NCI-H69 (cell line): Measurements from ENCODE around the gene RBM24.

ENCODE experiments used
- DNase-seq: peaks from one replicate; lab custom pipeline; 2025; lab: John Stamatoyannopoulos, UW

Gene RBM24

DNA sequence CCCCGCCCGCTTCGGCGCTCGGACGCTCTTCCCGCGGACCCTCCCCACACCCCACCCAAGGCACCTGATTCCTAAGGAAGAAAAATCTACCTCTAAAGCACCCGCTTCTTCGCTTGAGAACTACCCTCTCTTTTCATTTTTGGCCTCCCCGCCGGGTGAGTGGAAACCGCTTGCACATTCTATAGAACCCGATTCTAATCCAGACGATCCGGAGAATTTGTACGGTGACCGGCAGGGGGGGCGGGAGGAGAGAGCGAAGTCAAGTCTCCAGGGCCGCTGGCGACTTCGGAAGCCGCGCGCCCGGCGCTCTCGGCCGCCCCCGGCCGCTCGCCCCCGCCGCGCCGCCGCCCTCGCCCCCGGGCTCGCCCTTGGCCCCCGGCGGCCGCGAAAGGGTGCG lies at the start of gene RBM24:
TSS of gene RBM24 (plus strand) at position 262 of the 397 bp plus-strand sequence. CDS start 221 bp downstream, outside the sequence.
- DNase-seq = peak; percentile 83

DNA sequence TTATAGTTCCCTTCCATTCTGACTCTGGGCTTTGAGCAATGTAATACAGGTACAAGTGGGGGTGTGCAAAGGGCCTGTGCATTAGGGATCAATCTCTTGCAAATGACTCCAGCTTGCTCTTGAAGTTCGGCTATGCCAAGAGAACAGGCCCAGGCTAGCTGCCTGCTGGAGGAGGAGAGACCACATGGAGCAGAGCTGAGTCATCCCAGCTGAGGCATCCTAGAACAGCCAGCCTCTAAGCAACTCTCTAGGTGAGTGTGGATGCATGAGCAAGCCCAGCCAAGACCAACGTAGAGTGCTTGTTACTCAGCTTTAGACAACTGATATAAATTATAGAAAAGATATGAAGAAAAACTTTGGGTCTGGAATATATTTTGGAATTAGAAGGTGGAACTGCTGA lies 47.6 kb upstream of the RBM24 start:
- peak; percentile 14 for DNase-seq

DNA sequence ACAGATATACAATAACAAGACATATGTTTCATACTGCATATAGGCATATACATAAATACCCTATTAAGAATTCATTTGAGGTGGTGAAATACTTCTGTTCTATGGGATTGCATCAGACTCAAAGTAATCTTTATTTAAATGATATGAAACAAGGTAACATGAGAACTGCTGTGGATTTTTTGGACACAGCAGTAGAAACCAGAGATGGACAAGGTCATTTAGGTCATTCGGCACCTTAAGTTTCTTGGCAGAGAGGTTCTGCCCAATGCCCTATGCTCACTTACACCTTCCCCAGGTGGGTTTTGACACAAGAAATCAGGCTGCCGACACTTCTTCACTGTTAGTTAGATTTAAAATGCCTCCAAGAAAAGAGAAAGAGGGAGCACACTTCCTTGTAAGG lies 43.9 kb upstream of the RBM24 start:
- no peak for DNase-seq

DNA sequence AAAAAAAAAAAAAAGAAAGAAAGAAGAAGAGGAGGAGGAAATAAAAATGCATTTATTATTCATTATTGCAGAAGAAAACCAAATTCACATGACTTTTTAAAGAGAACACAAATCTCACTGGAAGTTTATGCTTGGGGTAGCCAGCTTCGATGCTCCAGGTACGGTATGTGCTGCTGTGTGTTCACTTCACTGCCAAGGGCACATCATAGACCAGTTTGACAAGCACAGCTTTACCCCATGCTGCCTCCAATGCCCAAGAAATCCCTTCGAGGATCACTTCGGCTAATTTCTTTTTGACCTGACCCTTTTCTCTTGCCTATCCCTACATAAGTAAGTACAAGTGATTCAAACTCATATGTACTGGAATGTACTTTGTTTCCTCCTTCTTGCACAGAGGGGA lies 41.9 kb upstream of the RBM24 start:
- no peak for DNase-seq

DNA sequence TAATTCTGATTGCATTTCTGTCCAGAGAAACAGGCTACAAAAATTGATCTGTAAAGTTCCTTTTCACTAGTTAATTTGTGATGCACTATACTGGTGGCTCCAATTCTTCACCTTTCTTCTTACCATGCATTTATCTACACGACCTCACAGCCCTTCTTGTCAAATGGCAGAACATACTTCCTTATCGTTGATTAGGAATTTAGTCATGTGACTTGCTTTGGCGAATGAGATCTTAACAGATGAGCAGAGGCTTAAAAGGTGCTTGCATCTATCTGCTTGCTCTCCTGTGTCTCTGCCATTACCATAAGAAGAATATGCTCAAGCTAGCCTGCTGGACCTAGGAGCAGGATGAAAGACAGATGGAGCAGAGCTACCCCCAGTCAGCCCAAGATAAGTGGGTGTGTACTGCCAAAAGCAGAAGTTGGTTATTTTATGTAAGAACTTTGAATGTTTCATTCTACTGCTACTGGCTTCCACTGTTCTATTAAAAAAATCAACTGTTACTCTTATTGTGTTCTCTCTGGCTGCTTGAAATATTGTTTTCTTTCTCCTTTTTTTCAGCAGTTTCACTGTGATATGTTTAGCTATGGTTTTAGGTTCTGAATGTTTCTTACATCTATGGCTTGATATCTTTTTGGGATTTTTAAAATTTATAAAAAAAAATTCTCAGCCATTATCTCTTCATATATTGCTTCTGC lies 40.2 kb upstream of the RBM24 start:
- no peak for DNase-seq

DNA sequence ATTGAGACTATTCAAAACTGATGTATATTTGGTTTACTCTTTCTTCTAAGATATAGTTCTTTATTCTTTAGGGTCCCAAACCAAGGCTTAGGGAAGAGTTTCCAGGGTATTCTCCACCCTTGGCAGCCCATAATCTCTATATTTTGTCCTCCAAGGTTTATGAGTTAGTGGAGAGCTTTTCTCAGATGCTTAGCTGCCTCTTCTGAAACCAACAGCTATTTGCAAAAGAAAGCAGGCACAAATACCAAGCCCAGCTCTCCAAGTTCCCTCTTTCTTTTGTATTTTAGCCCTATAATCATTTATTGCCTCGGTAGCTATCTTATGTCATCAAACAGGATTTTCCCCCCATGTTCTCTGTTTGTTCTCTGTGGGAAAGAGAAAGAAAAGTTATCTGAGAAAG lies 39.1 kb upstream of the RBM24 start:
- DNase-seq = no peak

DNA sequence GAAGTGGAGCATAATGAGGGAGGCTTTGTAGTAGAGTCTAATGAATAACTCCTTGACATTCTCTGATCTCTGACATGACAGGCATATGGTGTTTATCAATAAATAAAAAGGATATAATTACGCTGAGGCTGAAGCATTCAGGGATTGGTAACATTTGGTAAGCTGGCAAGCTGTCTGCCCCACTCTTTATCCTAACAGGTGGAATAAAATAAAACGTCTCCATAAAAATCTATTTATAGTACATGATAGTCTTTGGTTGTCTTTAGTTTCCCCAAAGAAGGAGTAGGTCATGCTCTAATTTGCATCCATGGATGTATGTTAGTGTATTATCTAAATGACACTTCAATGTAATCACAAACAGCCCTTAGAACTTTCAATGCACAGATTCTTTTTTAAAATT lies 30.9 kb upstream of the RBM24 start:
- DNase-seq = no peak

DNA sequence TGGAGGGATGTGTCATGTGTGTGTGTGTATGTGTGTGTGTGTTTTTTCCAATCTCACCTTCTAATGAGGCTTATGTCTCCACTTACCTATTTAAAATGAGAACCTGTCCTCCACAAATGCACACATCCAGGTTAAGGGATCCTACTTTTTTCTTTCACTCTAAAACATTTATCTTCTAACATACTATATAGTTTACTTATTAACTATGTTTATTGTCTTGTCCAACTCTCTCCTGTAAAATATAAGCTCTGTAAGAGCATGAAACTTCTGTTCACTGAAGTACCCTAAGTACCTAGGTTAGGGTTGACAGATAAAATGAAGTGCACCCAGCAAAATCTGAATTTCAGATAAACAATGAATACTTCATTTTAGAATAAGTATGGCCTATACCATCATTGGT lies 29.2 kb upstream of the RBM24 start:
- DNase-seq = no peak

DNA sequence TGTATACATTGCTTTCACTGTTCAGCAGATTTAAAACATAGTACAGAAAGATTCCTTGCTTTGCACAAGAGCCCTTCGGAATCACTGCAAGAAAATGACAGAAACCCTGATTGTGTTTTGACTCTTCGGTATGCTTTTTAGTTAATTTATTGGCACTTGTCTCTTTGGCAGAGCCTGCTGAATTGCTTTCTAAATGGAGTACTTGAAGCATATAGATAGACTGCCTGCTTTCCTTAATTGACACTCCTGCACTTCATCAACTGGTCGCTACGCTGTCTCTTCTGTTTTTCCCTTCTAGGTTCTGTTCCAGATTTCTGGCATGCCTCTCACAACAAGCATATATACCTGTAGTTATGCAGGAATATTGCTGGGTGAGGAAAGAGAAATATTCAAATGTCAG lies 22.4 kb upstream of the RBM24 start:
- no peak for DNase-seq

DNA sequence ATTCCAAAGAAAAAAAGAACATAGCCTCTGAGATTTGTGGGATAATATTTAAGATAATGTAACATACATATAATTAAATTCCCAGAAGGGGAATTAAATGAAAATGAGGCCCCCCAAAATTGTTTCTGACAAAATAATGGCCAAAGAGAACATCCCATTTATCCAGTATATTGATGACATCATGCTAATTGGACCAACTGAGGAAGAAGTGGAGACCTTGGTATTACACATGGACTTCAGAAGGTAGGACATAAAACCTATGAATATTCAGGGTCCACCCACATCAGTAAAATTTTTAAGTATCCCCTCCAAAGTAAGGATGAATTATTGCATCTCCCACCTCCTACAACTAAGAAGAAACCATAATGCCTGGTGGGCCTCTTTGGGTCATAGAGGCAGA lies 15.6 kb upstream of the RBM24 start:
- DNase-seq = no peak

DNA sequence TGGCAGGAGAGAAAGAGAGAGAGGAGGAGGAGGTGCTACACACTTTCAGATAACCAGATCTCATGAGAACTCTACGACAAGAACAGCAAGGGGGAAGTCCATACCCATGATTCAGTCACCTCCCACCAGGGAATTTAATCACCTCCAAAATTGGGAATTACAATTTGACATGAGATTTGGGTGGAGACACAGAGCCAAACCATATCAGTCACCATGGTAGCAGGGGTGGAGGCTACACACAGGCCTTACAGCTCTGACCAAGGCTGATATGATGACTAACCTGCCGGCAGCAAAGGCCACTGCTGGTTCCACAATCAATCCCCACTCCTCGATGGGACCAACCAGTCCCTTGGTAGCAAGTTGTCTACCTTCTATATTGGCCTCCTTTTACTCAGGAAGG lies 13.6 kb upstream of the RBM24 start:
- no peak for DNase-seq

DNA sequence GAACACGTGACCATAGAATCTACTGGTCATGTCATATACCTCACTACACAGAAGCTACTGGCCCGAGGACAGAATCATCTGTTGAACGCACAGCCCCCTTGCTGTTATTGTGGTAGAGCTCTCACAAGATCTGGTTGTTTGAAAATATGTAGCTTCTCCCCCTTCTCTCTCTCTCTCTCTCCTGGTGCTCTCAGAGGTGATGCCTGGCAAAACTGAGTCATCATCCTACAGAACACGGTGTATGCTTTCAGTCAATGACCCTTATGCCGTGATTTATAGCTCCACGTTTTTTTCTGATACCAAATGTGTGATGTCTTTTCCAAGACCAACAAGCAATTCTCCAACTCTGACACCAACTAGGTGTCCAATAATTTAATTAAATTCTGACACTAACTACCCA lies 13.0 kb upstream of the RBM24 start:
- DNase-seq = no peak

DNA sequence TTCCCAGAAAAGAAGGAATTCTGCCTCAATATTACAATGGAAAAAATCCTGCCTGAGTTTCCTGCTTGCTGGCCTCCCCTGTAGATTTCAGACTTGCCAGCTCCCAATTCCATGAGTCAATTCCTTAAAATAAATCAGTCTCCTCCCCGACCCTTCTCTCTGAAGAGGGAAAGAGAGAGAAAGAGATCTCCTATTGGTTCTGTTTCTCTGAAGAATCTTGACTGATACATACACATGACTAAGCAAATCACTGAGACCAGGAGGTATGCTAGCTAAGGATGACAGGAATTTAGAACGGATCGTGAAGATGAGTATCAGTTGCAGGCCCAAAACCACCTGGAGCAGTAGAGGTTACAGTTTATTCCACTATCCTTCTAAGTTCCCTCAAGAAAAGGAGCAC lies 11.3 kb upstream of the RBM24 start:
- DNase-seq = no peak

DNA sequence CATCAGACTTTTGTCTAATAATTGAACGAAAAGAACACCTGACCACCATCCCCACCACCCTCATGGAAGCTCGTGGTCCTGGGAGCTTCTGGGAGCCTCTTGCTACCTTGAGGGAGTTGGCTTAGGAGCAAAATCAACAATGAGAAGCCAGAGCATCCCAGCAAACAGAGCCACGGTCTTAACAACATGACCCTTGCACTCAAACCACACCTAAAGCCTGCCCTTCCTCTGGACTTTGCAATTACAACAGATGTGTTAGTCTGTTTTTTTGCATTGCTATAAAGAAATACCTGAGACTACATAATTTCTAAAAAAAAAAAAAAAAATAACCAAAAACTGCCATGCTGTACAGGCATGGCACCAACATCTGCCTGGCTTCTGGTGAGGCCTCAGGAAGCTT lies 9.5 kb upstream of the RBM24 start:
- no peak for DNase-seq

DNA sequence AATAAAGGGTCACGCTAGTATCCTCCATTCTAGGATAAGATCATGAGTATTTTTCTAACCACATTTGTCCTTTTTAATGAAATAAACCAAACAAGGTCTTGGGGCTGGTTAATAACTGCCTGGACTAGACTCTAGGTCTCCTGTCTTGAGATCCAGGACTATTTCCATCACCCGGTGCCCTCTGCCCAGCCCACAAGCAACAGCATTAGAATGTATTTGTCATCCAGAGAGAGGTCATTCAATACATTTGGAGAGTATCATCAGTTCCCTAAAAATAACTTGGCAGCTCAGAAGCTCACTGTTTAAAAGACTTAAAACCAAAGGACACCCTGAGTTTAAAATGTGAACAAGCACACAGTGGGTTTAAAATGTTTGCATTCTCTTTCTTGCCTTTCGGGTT lies 4.4 kb upstream of the RBM24 start:
- no peak for DNase-seq

DNA sequence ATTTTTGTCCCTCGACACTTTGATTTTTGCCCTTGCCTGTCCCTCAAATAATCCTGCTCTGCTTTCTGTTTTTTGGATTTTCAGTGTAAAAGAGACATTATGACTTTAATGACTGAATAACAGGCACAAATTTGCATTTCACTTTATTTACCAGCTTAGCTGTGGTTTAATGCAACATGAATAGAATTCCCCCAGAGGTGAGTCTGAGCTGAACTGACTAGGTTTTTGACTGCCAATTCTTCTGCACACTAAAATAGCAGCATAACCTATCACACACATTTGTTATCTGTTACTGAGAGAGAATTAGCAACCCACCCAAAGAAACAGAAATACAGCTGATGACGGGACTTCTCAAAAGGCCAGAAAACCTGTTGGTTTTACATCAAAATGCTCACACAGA lies 3.9 kb upstream of the RBM24 start:
- DNase-seq = no peak

DNA sequence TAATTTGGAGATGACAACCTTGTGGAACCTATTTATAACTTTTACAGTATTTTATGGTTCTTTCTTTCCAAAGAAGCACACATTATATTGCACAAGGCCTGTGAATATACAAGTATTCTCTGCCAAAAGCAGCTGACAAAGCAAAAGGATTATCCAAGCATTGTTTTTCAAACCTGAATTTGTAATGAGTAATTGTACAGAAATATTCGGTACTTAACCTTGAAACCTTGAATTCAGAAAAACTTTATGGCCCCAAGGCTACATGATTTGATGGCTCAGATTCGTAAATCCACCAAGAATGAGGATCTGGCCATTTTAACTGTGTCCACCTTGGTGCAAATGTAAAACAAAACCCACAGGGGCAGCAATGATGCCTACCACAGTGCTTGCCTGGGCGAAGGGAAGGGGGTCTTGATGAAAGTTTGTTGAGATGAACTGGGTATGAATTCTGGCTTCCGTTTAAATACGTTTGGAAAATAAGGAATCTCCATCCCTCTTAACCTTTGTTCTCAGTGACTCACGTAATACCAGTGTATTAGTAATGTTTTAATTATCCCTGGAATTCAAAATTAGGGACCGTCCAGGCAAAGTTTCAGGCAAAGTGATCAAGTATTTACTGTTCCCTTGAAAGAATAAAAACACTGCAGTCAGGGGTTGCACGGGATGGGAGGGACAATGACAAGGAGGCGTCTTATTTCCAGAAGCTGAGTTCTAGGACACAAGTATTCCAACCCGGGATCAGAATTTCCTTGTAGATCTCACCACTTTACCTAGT lies 2.7 kb upstream of the RBM24 start:
- DNase-seq = no peak

DNA sequence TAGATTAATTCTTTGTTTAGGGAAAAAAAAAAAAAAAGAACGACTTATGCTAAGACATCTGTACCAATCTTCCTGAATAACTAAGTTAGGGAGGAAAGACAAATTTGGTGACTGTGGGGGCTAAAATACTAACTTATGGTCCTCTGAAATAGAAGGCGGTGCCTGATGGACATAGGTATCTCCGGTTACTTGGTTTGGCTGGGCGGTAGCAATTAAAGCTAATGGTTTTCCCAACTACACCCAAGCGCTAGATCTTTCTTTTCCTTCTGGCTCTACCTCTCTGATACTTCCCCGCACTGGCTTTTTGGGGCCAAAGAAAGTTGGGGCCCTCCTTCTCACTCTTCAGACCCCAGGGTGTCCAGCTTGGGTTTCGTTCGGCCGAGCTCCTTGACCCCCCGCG lies 1.0 kb upstream of the RBM24 start:
- no peak for DNase-seq

DNA sequence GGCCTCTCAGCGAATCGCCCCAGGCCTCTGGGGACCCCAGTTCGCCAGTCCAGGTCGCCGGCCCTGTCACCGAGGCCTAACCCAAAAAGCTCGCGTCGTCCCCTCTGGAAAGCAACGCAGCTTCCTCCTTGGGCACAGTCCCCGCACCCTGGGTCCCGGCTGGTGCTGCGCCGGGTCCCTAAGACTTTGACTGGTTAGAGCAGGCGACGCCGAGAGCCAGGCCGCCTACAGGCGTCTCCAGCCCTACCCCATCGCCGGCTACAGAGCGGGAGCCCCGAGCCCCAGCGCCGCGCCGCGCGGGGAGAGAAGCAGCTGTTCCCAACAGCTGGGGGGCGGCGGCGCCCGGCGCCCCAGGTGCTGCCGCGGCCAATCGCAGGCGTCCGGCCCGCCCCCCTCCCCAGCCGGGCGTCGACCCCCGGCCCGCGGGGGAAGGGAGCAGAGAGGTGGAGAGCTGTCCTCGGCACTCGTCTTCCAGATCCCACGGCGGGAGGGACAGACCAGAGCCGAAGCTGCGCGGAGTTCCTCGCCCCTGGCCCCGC lies 540 bp upstream of the RBM24 start:
- DNase-seq = peak; percentile 75

DNA sequence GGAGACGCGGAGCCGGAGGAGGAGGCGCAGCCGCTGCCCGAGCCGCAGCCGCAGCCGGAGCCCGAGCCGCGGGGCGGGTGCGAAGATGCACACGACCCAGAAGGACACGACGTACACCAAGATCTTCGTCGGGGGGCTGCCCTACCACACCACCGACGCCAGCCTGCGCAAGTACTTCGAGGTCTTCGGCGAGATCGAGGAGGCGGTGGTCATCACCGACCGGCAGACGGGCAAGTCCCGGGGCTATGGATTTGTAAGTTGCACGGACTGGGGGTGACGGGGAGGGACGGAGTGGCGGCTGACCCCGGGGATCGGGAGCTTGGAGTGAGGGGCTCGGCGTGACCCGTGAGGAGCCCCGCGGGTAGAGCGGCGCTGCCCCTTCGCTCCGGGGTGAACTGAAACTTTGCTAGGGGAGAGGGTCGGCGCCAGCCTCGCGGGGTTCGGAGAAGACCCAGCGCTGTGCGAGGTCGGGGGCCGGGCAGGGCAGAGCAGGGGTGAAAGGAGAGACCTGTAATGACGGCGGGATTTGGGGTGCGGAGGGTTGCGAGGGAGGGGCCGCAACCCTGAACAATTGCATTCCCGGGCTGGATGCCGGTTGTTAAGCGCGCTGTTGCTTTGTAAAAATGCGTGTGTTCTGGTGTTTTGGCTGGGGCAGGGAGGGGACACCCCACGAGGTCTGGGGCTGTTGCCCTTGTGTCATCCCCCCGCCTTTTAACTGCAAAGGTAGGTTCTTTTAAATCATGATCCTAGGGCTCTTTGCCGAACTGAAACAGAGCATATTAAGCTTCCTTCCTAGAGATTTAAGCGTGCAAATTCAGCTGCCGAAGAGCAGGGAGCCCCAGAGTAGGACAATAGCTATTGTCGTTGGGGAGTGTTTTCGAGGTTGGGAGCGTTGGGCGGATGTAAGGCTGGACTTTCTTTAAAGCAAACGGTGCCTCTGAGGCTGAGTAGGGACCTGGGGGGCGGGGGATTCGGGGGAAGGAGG lies 628 bp downstream of the RBM24 start:
- peak; percentile 52 for DNase-seq

DNA sequence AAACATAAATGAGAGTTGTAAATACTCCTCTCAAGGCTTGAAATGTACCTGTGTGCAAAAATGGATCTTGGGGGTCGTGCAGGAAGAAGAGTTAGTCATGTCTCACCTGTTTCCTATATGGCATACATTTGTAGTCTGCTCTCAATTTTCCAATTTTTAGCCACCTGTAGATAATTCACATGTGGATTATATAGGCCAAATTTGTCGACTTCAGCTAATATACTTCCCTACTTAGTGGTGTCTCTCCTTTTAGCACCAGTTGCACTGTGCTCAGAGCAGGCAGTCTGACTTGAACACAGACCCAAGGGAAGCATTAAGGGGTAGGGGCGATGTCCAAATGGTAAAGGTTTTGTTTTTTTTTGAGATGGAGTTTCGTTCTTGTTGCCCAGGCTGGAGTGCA lies 1.9 kb downstream of the RBM24 start:
- DNase-seq = no peak

DNA sequence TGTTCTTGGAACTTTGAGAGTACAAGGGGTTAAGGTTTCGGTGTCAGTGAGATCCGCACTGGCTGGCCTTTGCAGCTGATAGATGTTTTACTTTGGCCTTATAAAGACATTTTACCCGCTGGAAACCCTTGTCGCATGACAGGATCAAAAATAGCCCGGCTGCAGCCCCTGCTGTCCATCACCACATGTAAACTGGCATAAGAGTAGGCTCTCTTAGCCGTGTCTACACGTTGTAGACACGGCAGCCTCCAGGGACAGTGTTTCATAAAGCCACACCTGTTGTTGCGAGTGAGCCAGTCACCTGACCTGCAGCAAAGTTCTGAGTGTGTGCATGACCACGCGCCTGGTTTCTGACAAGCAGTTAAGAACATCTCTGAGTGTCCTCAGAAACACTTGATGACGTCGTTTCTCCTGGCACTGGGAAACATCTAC lies 8.5 kb downstream of the RBM24 start:
- DNase-seq = no peak
